ENCODE data around the gene PITPNM1.

- TF ChIP-seq EZH2phosphoT487 (IDR thresholded peaks at IDR 0.05; ENCODE audit: insufficient read depth, low read depth): no peak
- no peak for TF ChIP-seq EZH2 (IDR thresholded peaks at IDR 0.05; ENCODE audit: insufficient read depth, poor library complexity, severe bottlenecking)
These were observed 19.3 kb upstream of the PITPNM1 start for GRCh38 chr11:67524480-67524808.
